HepG2 (cell line): Measurements from ENCODE around the gene NGF. TPM values are rescaled to one million over a fixed set of nuclear protein-coding genes. Genes with fewer than 3 reads are reported as not detected.

ENCODE experiments used
- ATAC-seq: fragments of 200-7000 bp; cut with Tn5 transposase; 3 replicates; pipeline ENCODE4 v1.9.1; 2020; ENCODE audit warnings: mild to moderate bottlenecking, moderate library complexity
- BruUV-seq: library from RNA; stranded (reverse); fragments of 400-500 nt; replicated peaks from 2 replicates; lab custom pipeline; 2021; lab: Mats Ljungman, UMichigan
- CTCF ChIA-PET: fragments of 300-600 bp; formaldehyde crosslinking; extraction: SDS; loops from one replicate; lab custom pipeline; 2021; ENCODE audit warnings: low total read pairs, inconsistent platforms, low intra/inter-chr PET ratio; lab: Yijun Ruan, JAX
- POLR2A ChIA-PET: fragments of 350-600 bp; sonication (Branson Sonifier 250); formaldehyde crosslinking; loops from one replicate; lab custom pipeline; 2020; ENCODE audit warnings: antibody characterized with exemption, inconsistent platforms; lab: Yijun Ruan, JAX
- DNase-seq: peaks from one replicate; pipeline ENCODE4 v3.0.0-alpha.2; 2015; ENCODE audit warnings: low spot score
- FAIRE-seq: peaks from 3 replicates; lab custom pipeline; 2011; peaks lifted over from hg19 to GRCh38; lab: Jason Lieb, UNC
- H2AFZ ChIP-seq: one replicate; pipeline ENCODE4 v1.6.1; 2011; ENCODE audit warnings: low read length, inconsistent platforms
- H3K27ac ChIP-seq: fragments of 300-600 bp; 3 replicates; pipeline ENCODE4 v1.8.0; 2011; ENCODE audit warnings: mixed run types, mild to moderate bottlenecking, mixed read lengths, low read length, inconsistent platforms; ENCODE audit not compliant: insufficient read depth; ENCODE audit errors: extremely low read length
- H3K27me3 ChIP-seq, 2 experiments: fragments of 200-600 bp in 1 of 2; 2 replicates in 1 of 2; 3 replicates in 1 of 2; pipeline versions ENCODE4 v1.6.0 to v1.8.0; 2011; ENCODE audit warnings: low read length in 2 of 2, mild to moderate bottlenecking in 2 of 2, moderate library complexity in 2 of 2, inconsistent platforms in 1 of 2; ENCODE audit not compliant: insufficient read depth in 2 of 2, control insufficient read depth in 1 of 2
- H3K36me3 ChIP-seq, 2 experiments: fragments of 200-600 bp in 1 of 2; replicated peaks in 1 of 2; 2 replicates in 1 of 2; 3 replicates in 1 of 2; pipeline versions ENCODE4 v1.5.1 to v1.8.0; 2011; ENCODE audit warnings: low read length in 2 of 2, inconsistent platforms in 1 of 2; ENCODE audit not compliant: insufficient read depth in 2 of 2, control insufficient read depth in 1 of 2
- H3K4me1 ChIP-seq: 2 replicates; pipeline ENCODE4 v1.5.1; 2012; ENCODE audit warnings: low read length, inconsistent platforms; ENCODE audit not compliant: insufficient read depth
- H3K4me2 ChIP-seq: 2 replicates; pipeline ENCODE4 v1.6.0; 2011; ENCODE audit warnings: low read depth, low read length, inconsistent platforms
- H3K4me3 ChIP-seq, 3 experiments: fragments of 200-600 bp in 1 of 3; sonication (generic), shearing (Covaris generic) in 1 of 3; replicated peaks in 1 of 3; 2 replicates each; pipeline ENCODE4 v1.5.1; 2011 to 2016; ENCODE audit warnings: low read length in 3 of 3, inconsistent platforms in 2 of 3, low read depth in 2 of 3, mild to moderate bottlenecking in 2 of 3, control low read depth in 1 of 3, mixed read lengths in 1 of 3; ENCODE audit not compliant: insufficient read depth in 1 of 3
- H3K79me2 ChIP-seq: one replicate; pipeline ENCODE4 v1.6.1; 2011; ENCODE audit warnings: low read length, inconsistent platforms; ENCODE audit not compliant: insufficient read depth
- H3K9ac ChIP-seq: 2 replicates; pipeline ENCODE4 v1.6.0; 2011; ENCODE audit warnings: mild to moderate bottlenecking, low read depth, low read length, inconsistent platforms; ENCODE audit not compliant: insufficient read depth
- H3K9me3 ChIP-seq: 2 replicates; pipeline ENCODE4 v1.5.1; 2012; ENCODE audit warnings: mild to moderate bottlenecking, low read length
- H4K20me1 ChIP-seq: 2 replicates; pipeline ENCODE4 v1.6.0; 2011; ENCODE audit warnings: inconsistent platforms, mild to moderate bottlenecking, low read length, moderate library complexity; ENCODE audit not compliant: insufficient read depth
- GLMP ChIP-seq: sonication (generic); formaldehyde crosslinking; IDR thresholded peaks from 2 replicates; pipeline ENCODE4 v1.9.0; 2021; ENCODE audit warnings: missing genetic modification reagents, mild to moderate bottlenecking, borderline replicate concordance
- HDAC6 ChIP-seq: fragments of 200-600 bp; sonication (generic); IDR thresholded peaks from 2 replicates; pipeline ENCODE4 v1.7.0; 2017; ENCODE audit warnings: mild to moderate bottlenecking, antibody characterized with exemption, low read length, low read depth
- MTA3 ChIP-seq: sonication (generic); formaldehyde crosslinking; IDR thresholded peaks from 2 replicates; pipeline ENCODE4 v1.4.0; 2020; ENCODE audit warnings: missing genetic modification reagents
- NCOR1 ChIP-seq: fragments of 200-600 bp; sonication (generic); IDR thresholded peaks from 2 replicates; pipeline ENCODE4 v1.7.0; 2017; ENCODE audit warnings: antibody characterized with exemption, low read length, borderline replicate concordance
- SMAD9 ChIP-seq: sonication (generic); formaldehyde crosslinking; IDR thresholded peaks from 2 replicates; pipeline ENCODE4 v1.5.1; 2020; ENCODE audit warnings: mild to moderate bottlenecking, missing genetic modification reagents
- SP5 ChIP-seq: IDR thresholded peaks from 2 replicates; pipeline ENCODE4 v1.6.1; 2016; ENCODE audit warnings: low read depth, borderline replicate concordance
- ZFP62 ChIP-seq: sonication (generic); formaldehyde crosslinking; IDR thresholded peaks from 2 replicates; pipeline ENCODE4 v1.4.0; 2020; ENCODE audit warnings: missing genetic modification reagents
- ZNF367 ChIP-seq: sonication (generic); formaldehyde crosslinking; IDR thresholded peaks from 2 replicates; pipeline ENCODE4 v1.4.0; 2020; ENCODE audit warnings: missing genetic modification reagents, borderline replicate concordance
- ZNF709 ChIP-seq: sonication (generic); formaldehyde crosslinking; IDR thresholded peaks from 2 replicates; pipeline ENCODE4 v1.5.0; 2020; ENCODE audit warnings: mild to moderate bottlenecking, missing genetic modification reagents
- ZNF83 ChIP-seq: sonication (generic); formaldehyde crosslinking; IDR thresholded peaks from 2 replicates; pipeline ENCODE4 v1.4.0; 2020; ENCODE audit warnings: missing genetic modification reagents, mild to moderate bottlenecking, borderline replicate concordance
- ZSCAN5A ChIP-seq: sonication (generic); formaldehyde crosslinking; IDR thresholded peaks from 2 replicates; pipeline ENCODE4 v1.8.0; 2022; ENCODE audit warnings: mild to moderate bottlenecking, missing genetic modification reagents, borderline replicate concordance
- WGBS: methylation state at CpG from one replicate; pipeline ENCODE4 v1.1.6; 2017; ENCODE audit warnings: low lambda C conversion rate; 5-methylcytosine and 5-hydroxymethylcytosine counted together
- in situ Hi-C: cut with HindIII; loops from 2 replicates; pipeline ENCODE4 v1.10.0; 2017; ENCODE audit warnings: low pct_unique_long_range_greater_than_20kb; ENCODE audit not compliant: extremely low pct_ligation_motif_present
- intact Hi-C: fragments of 100-400 bp; cut with micrococcal nuclease; formaldehyde crosslinking; loops from one replicate; pipeline ENCODE4 v1.10.0; 2022; ENCODE audit not compliant: unreplicated experiment
- polyA plus RNA-seq, 8 experiments: library from polyadenylated mRNA; depleted of rRNA in 3 of 8; stranded (reverse) in 7 of 8; unstranded in 1 of 8; fragments of >200 nt; fragmentation: Illumina TruSeq in 4 of 8; extraction: Trizol in 4 of 8; gene quantifications; 2 replicates each; pipeline versions ENCODE4 v1.2.1 to v1.2.3, GENCODE V29; 2011 to 2016; ENCODE audit warnings: low read depth in 4 of 8, missing spikeins in 1 of 8, mixed read lengths in 1 of 8; ENCODE audit not compliant: insufficient read depth in 1 of 8
- total RNA-seq, 5 experiments: library from RNA; depleted of rRNA; stranded (reverse); fragments of >200 nt; fragmentation: Illumina TruSeq; extraction: Trizol; gene quantifications; 2 replicates each; pipeline ENCODE4 v1.2.3, GENCODE V29; 2016; ENCODE audit warnings: low read depth in 1 of 5

NGF gene
- total and polyA plus RNA-seq, 2 of the 13 experiments (the other 11 are each of a cell fraction or from before 2014, with no cell fraction given) = not detected

GRCh38 chr1:115329965-115330364 lies 8.1 kb downstream of the NGF start:
- in situ Hi-C loops (no loop called here), intact Hi-C loops (no loop called here)
- WGBS = 0% methylated on average over 3 of the region's 3 CpGs
- Histone ChIP-seq H4K20me1 (no peaks in the 10 kb centered on the region), H3K9ac (no peak overlapping the region), H3K36me3 (no peaks in the 10 kb centered on the region), H3K79me2 (no peaks in the 10 kb centered on the region), H2AFZ (no peak overlapping the region), H3K4me3 (no peak overlapping the region), H3K27me3 (no peaks in the 10 kb centered on the region), H3K4me2 (no peak overlapping the region), H3K4me1 (no peaks in the 10 kb centered on the region), H3K27ac (no peak overlapping the region), H3K9me3 (no peaks in the 10 kb centered on the region)
- FAIRE-seq (no peak), ATAC-seq (no peak), DNase-seq (no peak)
- no peak for TF ChIP-seq ZFP62
- TF ChIP-seq ZNF709 = no peak
- TF ChIP-seq GLMP (CRISPR knock-in tag) = no peak
- TF ChIP-seq NCOR1 = no peak
- no peak for TF ChIP-seq ZNF83
- ChIA-PET CTCF (no interaction called here), POLR2A (no interaction called here)
- no TSS peak for BruUV-seq

GRCh38 chr1:115327270-115327669 lies 10.8 kb downstream of the NGF start:
- no peak for FAIRE-seq
- ChIA-PET POLR2A (no interaction called here), CTCF (no interaction called here)
- in situ Hi-C loops (no loop called here), intact Hi-C loops (no loop called here)
- no peak overlapping the region for H3K9ac ChIP-seq
- DNase-seq = no peak
- no peaks in the 10 kb centered on the region for H3K79me2 ChIP-seq
- no peaks in the 10 kb centered on the region for H3K9me3 ChIP-seq
- no peaks in the 10 kb centered on the region for H4K20me1 ChIP-seq
- no peak overlapping the region for H3K4me3 ChIP-seq
- H3K36me3 ChIP-seq = no peaks in the 10 kb centered on the region
- H3K4me2 ChIP-seq = no peak overlapping the region
- H3K4me1 ChIP-seq = no peaks in the 10 kb centered on the region
- 43% methylated on average over 3 of the region's 3 CpGs for WGBS
- no peaks in the 10 kb centered on the region for H3K27me3 ChIP-seq
- BruUV-seq = no TSS peak
- H2AFZ ChIP-seq = no peak overlapping the region
- ATAC-seq = no peak
- no peak overlapping the region for H3K27ac ChIP-seq
- TF ChIP-seq MTA3 = no peak
- no peak for TF ChIP-seq HDAC6
- no peak for TF ChIP-seq SP5
- TF ChIP-seq ZNF367 = no peak
- TF ChIP-seq SMAD9 (CRISPR knock-in tag) = no peak
- no peak for TF ChIP-seq ZSCAN5A
